Spleen (tissue), 11 donors: ENCODE results near the gene OR10AG1. TPM values are rescaled to one million over a fixed set of nuclear protein-coding genes. Genes with fewer than 3 reads are reported as not detected.

Experiments used
- DNase-seq: peaks from one replicate; pipeline ENCODE4 v3.0.0-alpha.2; 2020
- H3K27ac ChIP-seq, 8 donors: fragments of 200-600 bp; sonication (generic) in 7 of 8; 1 replicate in 4 of 8; 2 replicates in 4 of 8; pipeline versions ENCODE4 v1.5.0 to v1.8.0; 2016 to 2021; ENCODE audit warnings: inconsistent platforms in 4 of 8, mild to moderate bottlenecking in 4 of 8, moderate library complexity in 1 of 8
- H3K27me3 ChIP-seq, 7 donors: fragments of 200-600 bp; sonication (generic) in 6 of 7; replicated peaks in 1 of 7; 1 replicate in 4 of 7; 2 replicates in 3 of 7; pipeline versions ENCODE4 v1.5.0 to v1.8.0; 2016 to 2021; ENCODE audit warnings: inconsistent platforms in 3 of 7, mild to moderate bottlenecking in 1 of 7
- H3K36me3 ChIP-seq, 6 donors: fragments of 200-600 bp; sonication (generic) in 5 of 6; 1 replicate in 4 of 6; 2 replicates in 2 of 6; pipeline versions ENCODE4 v1.5.0 to v1.8.0; 2016 to 2021; ENCODE audit warnings: inconsistent platforms in 2 of 6
- H3K4me1 ChIP-seq, 6 donors: fragments of 200-600 bp; sonication (generic) in 5 of 6; 1 replicate in 3 of 6; 2 replicates in 3 of 6; pipeline versions ENCODE4 v1.5.0 to v1.8.0; 2016 to 2021; ENCODE audit warnings: inconsistent platforms in 3 of 6
- H3K4me3 ChIP-seq, 8 donors: fragments of 200-600 bp; sonication (generic) in 7 of 8; 1 replicate in 4 of 8; 2 replicates in 4 of 8; pipeline versions ENCODE4 v1.5.0 to v1.8.0; 2016 to 2021; ENCODE audit warnings: inconsistent platforms in 4 of 8, mild to moderate bottlenecking in 4 of 8, moderate library complexity in 2 of 8
- H3K9me3 ChIP-seq, 8 donors: fragments of 200-600 bp; sonication (generic) in 7 of 8; 1 replicate in 4 of 8; 2 replicates in 4 of 8; pipeline versions ENCODE4 v1.5.0 to v1.8.0; 2016 to 2021; ENCODE audit warnings: inconsistent platforms in 4 of 8
- CTCF ChIP-seq, 11 experiments: fragments of 200-600 bp in 7 of 11; fragments of 450-650 bp in 4 of 11; sonication (generic) in 4 of 11; IDR thresholded peaks in 8 of 11; conservative IDR thresholded peaks in 3 of 11; 1 replicate in 7 of 11; 2 replicates in 4 of 11; pipeline versions ENCODE4 v1.4.0 to v1.8.0; 2016 to 2021; ENCODE audit warnings: antibody characterized with exemption in 11 of 11, inconsistent platforms in 4 of 11, mild to moderate bottlenecking in 1 of 11
- POLR2A ChIP-seq, 3 donors: fragments of 450-650 bp; IDR thresholded peaks; one replicate each; pipeline ENCODE4 v1.5.1; 2017; ENCODE audit warnings: antibody characterized with exemption in 3 of 3, mild to moderate bottlenecking in 1 of 3
- POLR2AphosphoS5 ChIP-seq, 3 donors: sonication (generic); formaldehyde crosslinking; IDR thresholded peaks; one replicate each; pipeline ENCODE4 v1.5.1; 2017; ENCODE audit warnings: antibody characterized with exemption in 3 of 3
- WGBS, 5 donors: extraction: QIAGEN DNeasy Blood & Tissue Kit in 3 of 5; methylation state at CpG; one replicate each; pipeline versions ENCODE4 v1.1.5 to v1.1.7; 2013 to 2018; 5-methylcytosine and 5-hydroxymethylcytosine counted together
- intact Hi-C: fragments of 100-400 bp; cut with DNase I; formaldehyde crosslinking; loops from one replicate; pipeline ENCODE4 v1.15.0; 2023; ENCODE audit warnings: low total_unique reads
- polyA plus RNA-seq, 3 donors: library from polyadenylated mRNA; stranded (reverse); fragments of 200-250 nt; gene quantifications; one replicate each; pipeline ENCODE4 v1.2.1, GENCODE V29; 2013
- total RNA-seq, 7 donors: library from RNA; depleted of rRNA in 3 of 7; stranded (reverse); fragments of >200 nt in 3 of 7; fragmentation: NEBNext Ultra II Directional in 4 of 7; extraction: Animal tissue kit (Norgen Biotek cat#: 25700) in 4 of 7; gene quantifications; one replicate each; pipeline versions ENCODE4 v1.1.0 to v1.2.1, GENCODE V29; 2016 to 2021
- donor health status: healthy with polysubstance abuse.
- donor health status: DM: no; HTN: no; CAD: no; lungs with moderate emphysema.
- donor health status: DM: no; HTN: no; CAD: no.
- donor health status: Bipolar disorder and iron deficiency.
- donor health status: healthy.
- donor health status: DM: no; HTN: no; CAD: no.
- donor health status: DM: yes; HTN: yes; CAD: no.

Gene OR10AG1
- total and polyA plus RNA-seq, 10 donors: not detected

- H3K4me3 ChIP-seq: no peak overlapping the region
- TF ChIP-seq POLR2AphosphoS5 (IDR thresholded peaks at IDR 0.05) (no peak), CTCF (IDR thresholded peaks at IDR 0.05 in 8 of 11, conservative IDR thresholded peaks at IDR 0.05 in 3 of 11) (peak in 3 of 11 experiments; percentile 14 to 20 (median 18)), POLR2A (IDR thresholded peaks at IDR 0.05) (no peak)
- intact Hi-C loops: no loop called here
- no peak overlapping the region for H3K27ac ChIP-seq
- 1 to 25% (median 5%) methylated on average over 3 of the region's 3 CpGs for WGBS, 5 donors
- H3K36me3 ChIP-seq: no peaks in the 10 kb centered on the region
- H3K27me3 ChIP-seq: no peaks in the 10 kb centered on the region
- no peaks in the 10 kb centered on the region for H3K4me1 ChIP-seq
- H3K9me3 ChIP-seq: no peaks in the 10 kb centered on the region
- no peak for DNase-seq
These were observed 26.9 kb downstream of the OR10AG1 start for GRCh38 chr11:55942785-55943392.

- DNase-seq: no peak
- H3K9me3 ChIP-seq: peaks cover 0 to 6% (median 0%) of the 10 kb centered on the region in 8 donors
- H3K4me1 ChIP-seq: no peaks in the 10 kb centered on the region
- H3K27me3 ChIP-seq: no peaks in the 10 kb centered on the region
- TF ChIP-seq CTCF (IDR thresholded peaks at IDR 0.05 in 8 of 11, conservative IDR thresholded peaks at IDR 0.05 in 3 of 11) (no peak), POLR2A (IDR thresholded peaks at IDR 0.05) (no peak), POLR2AphosphoS5 (IDR thresholded peaks at IDR 0.05) (no peak)
- no peak within 1 kb of the TSS for H3K4me3 ChIP-seq
- H3K27ac ChIP-seq: no peak within 1 kb of the TSS
- intact Hi-C loops: no loop called here
- 54 to 77% (median 66%) methylated on average over 2 of the region's 2 CpGs for WGBS, 5 donors
- no peaks in the 10 kb centered on the region for H3K36me3 ChIP-seq
These were observed 33.4 kb downstream of the OR10AG1 start, which contains the start of gene OR5I1 for GRCh38 chr11:55936300-55936699. TSS of gene OR5I1 (minus strand) at chr11:55936400. CDS start at chr11:55936400, 0 bp downstream.

- no peaks in the 10 kb centered on the region for H3K36me3 ChIP-seq
- TF ChIP-seq POLR2AphosphoS5 (IDR thresholded peaks at IDR 0.05) (no peak), CTCF (IDR thresholded peaks at IDR 0.05 in 8 of 11, conservative IDR thresholded peaks at IDR 0.05 in 3 of 11) (no peak), POLR2A (IDR thresholded peaks at IDR 0.05) (no peak)
- intact Hi-C loops: no loop called here
- peaks cover 0 to 26% (median 6%) of the 10 kb centered on the region in 8 donors for H3K9me3 ChIP-seq
- H3K4me3 ChIP-seq: no peak overlapping the region
- no peak overlapping the region for H3K27ac ChIP-seq
- 77 to 86% (median 81%) methylated on average over 3 to 5 of the region's 5 CpGs for WGBS, 5 donors
- no peaks in the 10 kb centered on the region for H3K4me1 ChIP-seq
- H3K27me3 ChIP-seq: no peaks in the 10 kb centered on the region
- DNase-seq: no peak
These were observed 49.2 kb downstream of the OR10AG1 start for GRCh38 chr11:55920537-55920936.

Other genes with a start within 250 kb of the OR10AG1 start
- not detected for gene OR5D13, start 196.5 kb downstream of the OR10AG1 start, total RNA-seq
- gene OR5D13, start 196.5 kb downstream of the OR10AG1 start, polyA plus RNA-seq: not detected
- not detected for gene OR5D14, start 174.4 kb downstream of the OR10AG1 start, total RNA-seq
- not detected for gene OR5D14, start 174.4 kb downstream of the OR10AG1 start, polyA plus RNA-seq
- not detected for gene OR5L1, start 158.6 kb downstream of the OR10AG1 start, total RNA-seq
- not detected for gene OR5L1, start 158.6 kb downstream of the OR10AG1 start, polyA plus RNA-seq
- not detected for gene OR5D18, start 150.3 kb downstream of the OR10AG1 start, total RNA-seq
- gene OR5D18, start 150.3 kb downstream of the OR10AG1 start, polyA plus RNA-seq: not detected
- gene OR5L2, start 142.7 kb downstream of the OR10AG1 start, total RNA-seq: not detected
- not detected for gene OR5L2, start 142.7 kb downstream of the OR10AG1 start, polyA plus RNA-seq
- not detected for gene OR5D16, start 131.2 kb downstream of the OR10AG1 start, total RNA-seq
- not detected for gene OR5D16, start 131.2 kb downstream of the OR10AG1 start, polyA plus RNA-seq
- gene TRIM51, start 86.6 kb downstream of the OR10AG1 start, total RNA-seq: not detected
- gene TRIM51, start 86.6 kb downstream of the OR10AG1 start, polyA plus RNA-seq: not detected
- not detected for gene OR5W2, start 55.4 kb downstream of the OR10AG1 start, total RNA-seq
- gene OR5W2, start 55.4 kb downstream of the OR10AG1 start, polyA plus RNA-seq: not detected
- gene OR5I1, start 33.5 kb downstream of the OR10AG1 start, total RNA-seq: not detected
- gene OR5I1, start 33.5 kb downstream of the OR10AG1 start, polyA plus RNA-seq: not detected
- gene OR5F1, start 24.7 kb upstream of the OR10AG1 start, total RNA-seq: not detected
- not detected for gene OR5F1, start 24.7 kb upstream of the OR10AG1 start, polyA plus RNA-seq
- not detected for gene OR5AS1, start 57.7 kb upstream of the OR10AG1 start, total RNA-seq
- gene OR5AS1, start 57.7 kb upstream of the OR10AG1 start, polyA plus RNA-seq: not detected
- gene OR8I2, start 123.4 kb upstream of the OR10AG1 start, total RNA-seq: not detected
- not detected for gene OR8I2, start 123.4 kb upstream of the OR10AG1 start, polyA plus RNA-seq
- gene OR8H2, start 133.7 kb upstream of the OR10AG1 start, total RNA-seq: not detected
- under 1 TPM in 1 of 3 donors, not detected in 2; 0.10 TPM for gene OR8H2, start 133.7 kb upstream of the OR10AG1 start, polyA plus RNA-seq
- not detected for gene OR8H3, start 152.4 kb upstream of the OR10AG1 start, total RNA-seq
- not detected for gene OR8H3, start 152.4 kb upstream of the OR10AG1 start, polyA plus RNA-seq
- gene OR8J3, start 170.3 kb upstream of the OR10AG1 start, total RNA-seq: not detected
- not detected for gene OR8J3, start 170.3 kb upstream of the OR10AG1 start, polyA plus RNA-seq
- gene OR8K5, start 190.4 kb upstream of the OR10AG1 start, total RNA-seq: not detected
- gene OR8K5, start 190.4 kb upstream of the OR10AG1 start, polyA plus RNA-seq: not detected
- gene OR5J2, start 206.7 kb upstream of the OR10AG1 start, total RNA-seq: not detected
- gene OR5J2, start 206.7 kb upstream of the OR10AG1 start, polyA plus RNA-seq: not detected